ENCODE data around the gene SCAMP4. TPM values are rescaled to one million over a fixed set of nuclear protein-coding genes. Genes with fewer than 3 reads are reported as not detected.

Gene SCAMP4
- total and polyA plus RNA-seq, 2 of the 13 experiments (the other 11 are each of a cell fraction or from before 2014, with no cell fraction given): 10.7 to 13.7 TPM

- no peak for TF ChIP-seq E2F2 (CRISPR knock-in tag; IDR thresholded peaks at IDR 0.05; ENCODE audit: borderline replicate concordance)
- TF ChIP-seq ARID4A (CRISPR knock-in tag; IDR thresholded peaks at IDR 0.05; ENCODE audit: borderline replicate concordance): peak; percentile 55; the same call in 1 of the 2 replicates
- no peak for TF ChIP-seq ZNF773 (CRISPR knock-in tag; IDR thresholded peaks at IDR 0.05; ENCODE audit: borderline replicate concordance)
- TF ChIP-seq SRSF9 (IDR thresholded peaks at IDR 0.05; ENCODE audit: borderline replicate concordance, insufficient read depth, low read depth, low read length, poor library complexity, severe bottlenecking): no peak
- no peak for TF ChIP-seq ZNF614 (CRISPR knock-in tag; IDR thresholded peaks at IDR 0.05; ENCODE audit: borderline replicate concordance)
- TF ChIP-seq HHEX (CRISPR knock-in tag; IDR thresholded peaks at IDR 0.05): no peak
- TF ChIP-seq RBM39 (IDR thresholded peaks at IDR 0.05; ENCODE audit: low read depth, low read length, poor library complexity, severe bottlenecking): no peak
- no peak for TF ChIP-seq ZEB1 (IDR thresholded peaks at IDR 0.05; ENCODE audit: insufficient replicate concordance, low read depth)
- TF ChIP-seq ADNP (CRISPR knock-in tag; IDR thresholded peaks at IDR 0.05): no peak
- no peak for TF ChIP-seq ZNF512 (CRISPR knock-in tag; IDR thresholded peaks at IDR 0.05)
- TF ChIP-seq, protein P1, sequence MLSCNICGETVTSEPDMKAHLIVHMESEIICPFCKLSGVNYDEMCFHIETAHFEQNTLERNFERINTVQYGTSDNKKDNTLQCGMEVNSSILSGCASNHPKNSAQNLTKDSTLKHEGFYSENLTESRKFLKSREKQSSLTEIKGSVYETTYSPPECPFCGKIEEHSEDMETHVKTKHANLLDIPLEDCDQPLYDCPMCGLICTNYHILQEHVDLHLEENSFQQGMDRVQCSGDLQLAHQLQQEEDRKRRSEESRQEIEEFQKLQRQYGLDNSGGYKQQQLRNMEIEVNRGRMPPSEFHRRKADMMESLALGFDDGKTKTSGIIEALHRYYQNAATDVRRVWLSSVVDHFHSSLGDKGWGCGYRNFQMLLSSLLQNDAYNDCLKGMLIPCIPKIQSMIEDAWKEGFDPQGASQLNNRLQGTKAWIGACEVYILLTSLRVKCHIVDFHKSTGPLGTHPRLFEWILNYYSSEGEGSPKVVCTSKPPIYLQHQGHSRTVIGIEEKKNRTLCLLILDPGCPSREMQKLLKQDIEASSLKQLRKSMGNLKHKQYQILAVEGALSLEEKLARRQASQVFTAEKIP (CRISPR knock-in tag; IDR thresholded peaks at IDR 0.05; ENCODE audit: borderline replicate concordance): no peak
- TF ChIP-seq FOXA3 (CRISPR knock-in tag; IDR thresholded peaks at IDR 0.05): peak; percentile 49
- TF ChIP-seq ZBTB44 (CRISPR knock-in tag; IDR thresholded peaks at IDR 0.05): no peak
- peak; percentile 76 for TF ChIP-seq ZBTB14 (CRISPR knock-in tag; IDR thresholded peaks at IDR 0.05)
- TF ChIP-seq SAFB2 (CRISPR knock-in tag; IDR thresholded peaks at IDR 0.05; ENCODE audit: borderline replicate concordance, low read depth): no peak
These were observed 40.6 kb upstream of the SCAMP4 start (continued) for GRCh38 chr19:1864480-1865171.

Measured in HepG2 (cell line).